Head of caudate nucleus (tissue), 42 donors: ENCODE data around the gene CYP46A1.
A peak's percentile ranks its signal among the peaks of the same experiment; 100 is the strongest.
"Not testable (repeated sequence)": the region's sequence is repeated elsewhere in the genome, so short reads cannot be mapped to it uniquely, and the experiment has no call there.

Experiments
- DNase-seq, 42 donors: peaks; one replicate each; pipeline versions ENCODE4 v3.0.0 to v3.0.0-alpha.2; 2020 to 2021; ENCODE audit warnings: mixed read lengths in 7 of 42
- intact Hi-C: fragments of 100-400 bp; cut with DNase I; formaldehyde crosslinking; loops from one replicate; pipeline ENCODE4 v1.15.0; 2022

CYP46A1 gene

DNA sequence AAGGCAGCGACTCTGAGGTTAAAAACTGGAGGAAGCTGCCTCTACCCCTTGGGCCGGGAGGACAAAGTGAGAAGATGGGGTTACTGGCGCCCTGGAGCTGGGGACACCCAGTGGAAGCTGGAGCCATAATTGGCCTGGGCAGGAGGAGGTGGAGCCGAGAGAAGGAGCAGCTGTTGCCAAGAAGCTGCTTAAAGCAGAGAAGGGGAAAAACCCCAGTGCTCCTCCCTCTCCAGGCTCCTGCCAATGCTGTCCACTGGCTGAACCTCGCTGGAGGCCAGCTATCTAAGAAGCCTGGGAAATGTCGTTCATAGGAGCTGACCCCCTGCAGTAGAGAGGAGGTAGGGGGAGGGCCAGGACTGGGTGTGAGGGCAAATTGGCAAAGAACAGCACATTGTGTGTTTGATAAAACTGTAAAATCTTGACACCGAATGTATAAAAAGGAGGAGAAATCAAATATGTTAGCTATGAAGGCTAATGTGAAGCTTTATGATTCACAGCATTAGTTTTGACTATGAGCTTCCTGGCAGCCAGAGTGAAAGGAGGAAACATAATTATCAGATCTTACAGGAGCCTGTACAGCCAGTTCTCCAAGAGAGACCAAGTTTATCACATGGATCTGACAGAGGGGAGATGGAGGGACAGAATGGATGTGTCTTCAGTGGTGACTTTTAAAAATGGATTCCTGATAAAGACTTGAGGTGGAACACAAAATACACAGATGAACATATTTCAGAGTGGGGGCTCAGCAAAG lies 29.7 kb upstream of the CYP46A1 start:
- intact Hi-C loops: no loop called here
- DNase-seq: peak in 23 of 42 donors; percentile 18 to 72 (median 47)

- intact Hi-C loops: no loop called here
- no peak for DNase-seq
These were observed 28.6 kb upstream of the CYP46A1 start for GRCh38 chr14:99655521-99655920.

DNA sequence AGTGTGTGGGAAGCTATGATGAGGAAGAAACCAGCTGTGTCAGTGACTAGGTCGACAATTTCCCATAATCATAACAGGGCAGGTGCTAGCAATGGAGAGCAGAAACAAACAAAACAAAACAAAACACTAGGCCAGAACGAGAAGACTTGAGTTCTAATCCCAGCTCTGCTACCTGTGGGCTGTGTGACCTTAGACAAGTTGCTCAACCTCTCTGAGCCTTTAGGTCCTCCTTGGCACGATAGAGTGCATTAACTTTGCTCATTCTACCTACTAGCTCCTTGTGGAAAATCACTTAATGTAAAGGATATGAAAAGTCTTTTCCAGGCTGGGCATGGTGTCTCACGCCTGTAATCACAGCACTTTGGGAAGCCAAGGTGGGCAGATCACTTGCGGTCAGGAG lies 27.9 kb upstream of the CYP46A1 start:
- intact Hi-C loops: no loop called here
- DNase-seq: no peak

GRCh38 chr14:99657645-99658155 lies 26.4 kb upstream of the CYP46A1 start:
- intact Hi-C loops: no loop called here
- DNase-seq: no peak

DNA sequence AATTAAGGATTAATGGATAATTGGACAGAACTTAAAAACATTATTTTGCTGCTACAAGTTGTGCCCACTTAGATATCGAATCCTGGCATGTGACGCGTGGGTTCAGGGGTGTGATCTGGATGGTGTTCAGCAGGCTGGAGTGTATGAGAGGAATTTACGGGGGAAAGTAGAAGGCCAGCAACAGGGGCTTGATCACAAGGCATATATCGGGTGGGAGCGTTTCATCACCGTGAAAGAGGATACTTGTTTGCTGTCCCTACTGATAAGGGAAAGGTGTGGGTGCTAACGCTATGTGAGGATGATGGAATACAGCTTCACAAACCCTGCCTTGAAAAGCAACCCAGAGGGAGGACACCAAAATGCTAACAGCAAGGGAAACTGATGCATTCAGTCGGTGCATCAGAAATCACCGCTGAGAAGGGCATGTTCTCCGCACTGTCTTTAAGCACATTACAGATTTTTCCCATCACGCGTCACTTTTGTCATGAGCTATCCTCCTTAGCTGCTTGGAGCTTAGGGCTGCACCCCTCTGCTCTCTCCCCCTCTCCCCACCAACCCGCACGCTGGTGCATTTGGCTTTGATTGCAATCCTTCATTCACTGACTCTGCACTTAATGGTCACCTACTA lies 25.8 kb upstream of the CYP46A1 start:
- intact Hi-C loops: no loop called here
- no peak for DNase-seq

DNA sequence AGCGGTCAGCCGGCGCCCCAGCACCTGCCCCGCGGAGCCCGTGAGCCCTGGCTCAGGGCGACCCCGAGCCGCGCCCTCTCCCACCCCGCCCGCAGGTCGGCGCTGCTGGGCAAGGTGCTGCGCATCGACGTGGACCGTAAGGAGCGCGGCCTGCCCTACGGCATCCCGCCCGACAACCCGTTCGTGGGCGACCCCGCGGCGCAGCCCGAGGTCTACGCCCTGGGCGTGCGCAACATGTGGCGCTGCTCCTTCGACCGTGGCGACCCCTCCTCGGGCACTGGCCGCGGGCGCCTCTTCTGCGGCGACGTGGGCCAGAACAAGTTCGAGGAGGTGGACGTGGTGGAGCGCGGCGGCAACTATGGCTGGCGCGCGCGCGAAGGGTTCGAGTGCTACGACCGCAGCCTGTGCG lies 24.8 kb upstream of the CYP46A1 start:
- intact Hi-C loops: no loop called here
- no peak for DNase-seq

- peak in 3 of 42 donors; percentile 22 to 51 (median 34) for DNase-seq
- intact Hi-C loops: no loop called here
These were observed 24.0 kb upstream of the CYP46A1 start for GRCh38 chr14:99660006-99660566.

- intact Hi-C loops: no loop called here
- no peak for DNase-seq
These were observed 23.3 kb upstream of the CYP46A1 start for GRCh38 chr14:99660794-99661193.

- not testable (repeated sequence) for DNase-seq
These were observed 22.9 kb upstream of the CYP46A1 start for GRCh38 chr14:99661206-99661605.

GRCh38 chr14:99662846-99663245 lies 21.3 kb upstream of the CYP46A1 start:
- intact Hi-C loops: no loop called here
- DNase-seq: no peak

More at GRCh38 chr14:99661206-99661605, 22.9 kb upstream of the CYP46A1 start:
- intact Hi-C loops: not testable (repeated sequence)

DNA sequence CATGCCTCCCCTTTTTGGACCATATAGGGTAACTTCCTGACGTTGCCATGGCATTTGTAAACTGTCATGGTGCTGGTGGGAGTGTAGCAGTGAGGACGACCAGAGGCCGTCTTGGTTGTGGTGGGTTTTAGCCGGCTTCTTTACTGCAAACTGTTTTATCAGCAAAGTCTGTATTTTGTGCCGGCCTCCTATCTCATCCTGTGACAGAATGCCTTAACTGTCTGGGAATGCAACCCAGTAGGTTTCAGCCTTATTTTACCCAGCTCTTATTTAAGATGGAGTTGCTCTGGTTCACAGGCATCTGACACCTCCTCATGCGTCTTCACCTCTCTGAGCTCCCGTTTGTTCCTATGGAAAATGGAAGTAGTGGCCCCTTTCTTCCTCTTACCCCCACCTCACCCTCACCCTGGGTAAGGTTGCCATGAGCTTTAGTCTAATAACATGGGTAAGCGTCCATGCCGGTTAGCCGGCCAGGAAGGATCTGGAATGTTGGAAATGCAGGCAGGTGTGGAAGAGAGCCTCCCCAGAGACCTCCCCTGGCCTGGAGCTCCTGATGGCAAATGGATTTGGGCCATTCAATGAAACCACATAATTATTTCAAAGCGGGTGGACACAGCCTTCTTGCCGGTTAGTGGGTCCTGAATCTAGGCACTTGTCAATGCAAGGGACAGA lies 20.6 kb upstream of the CYP46A1 start:
- intact Hi-C loops: no loop called here
- DNase-seq: no peak

GRCh38 chr14:99664058-99664936 lies 19.8 kb upstream of the CYP46A1 start:
- peak in 15 of 42 donors; percentile 23 to 64 (median 52) for DNase-seq
- intact Hi-C loops: no loop called here

DNA sequence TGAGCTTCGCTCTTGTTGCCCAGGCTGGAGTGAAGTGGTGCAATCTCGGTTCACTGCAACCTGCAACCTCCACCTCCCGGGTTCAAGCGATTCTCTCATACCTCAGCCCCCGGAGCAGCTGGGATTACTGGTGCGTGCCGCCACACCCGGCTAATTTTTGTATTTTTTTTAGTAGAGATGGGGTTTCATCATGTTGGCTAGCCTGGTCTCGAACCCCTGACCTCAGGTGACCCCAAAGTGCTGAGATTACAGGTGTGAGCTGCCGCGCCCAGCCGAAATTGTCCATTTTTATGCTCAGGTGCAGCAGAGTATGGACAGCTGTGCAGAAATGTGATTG lies 19.2 kb upstream of the CYP46A1 start:
- intact Hi-C loops: no loop called here
- no peak for DNase-seq

DNA sequence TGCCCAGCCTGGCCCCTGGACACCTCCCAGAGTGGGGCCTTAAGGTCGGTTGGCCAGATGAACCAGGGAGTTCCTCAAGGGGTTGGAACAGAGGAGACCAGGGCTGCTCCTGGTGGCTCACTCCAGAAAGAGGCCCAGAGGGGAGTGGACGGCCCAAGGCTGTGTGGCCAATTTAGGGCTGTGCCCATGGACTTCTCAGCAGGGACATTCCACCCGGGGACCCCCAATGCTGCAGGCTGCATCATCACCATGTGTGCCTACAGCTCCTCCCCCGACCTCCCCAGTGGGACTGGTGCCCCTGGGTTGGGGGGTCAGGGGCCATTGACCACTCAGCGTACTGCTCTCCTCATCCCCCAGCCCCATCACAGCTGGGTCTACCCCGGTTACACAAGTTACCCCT lies 17.6 kb upstream of the CYP46A1 start:
- intact Hi-C loops: no loop called here
- DNase-seq: no peak

- intact Hi-C loops: no loop called here
These were observed 17.1 kb upstream of the CYP46A1 start for GRCh38 chr14:99667045-99667444.

DNA sequence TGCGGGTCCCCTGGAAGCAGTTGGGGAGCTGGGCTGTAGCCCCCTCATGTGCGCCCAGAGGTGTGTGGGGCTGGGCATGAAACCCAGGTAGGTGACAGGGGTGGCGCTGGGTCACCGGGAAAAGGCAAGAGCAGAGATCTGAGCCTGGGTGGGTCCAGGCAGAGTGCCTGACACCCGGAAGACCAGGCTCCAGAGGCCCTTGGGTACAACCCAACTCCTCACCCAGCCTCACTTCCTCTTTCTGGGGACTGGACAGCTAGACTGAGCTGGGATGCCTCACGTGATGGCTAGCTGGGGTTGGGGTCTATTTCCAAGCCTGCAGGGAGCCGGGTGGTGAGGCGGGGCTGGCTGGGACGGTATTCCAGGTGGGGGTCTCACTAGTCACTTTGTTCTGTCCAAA lies 16.3 kb upstream of the CYP46A1 start:
- intact Hi-C loops: no loop called here

More at GRCh38 chr14:99667045-99667444, 17.1 kb upstream of the CYP46A1 start:
- DNase-seq: no peak

DNA sequence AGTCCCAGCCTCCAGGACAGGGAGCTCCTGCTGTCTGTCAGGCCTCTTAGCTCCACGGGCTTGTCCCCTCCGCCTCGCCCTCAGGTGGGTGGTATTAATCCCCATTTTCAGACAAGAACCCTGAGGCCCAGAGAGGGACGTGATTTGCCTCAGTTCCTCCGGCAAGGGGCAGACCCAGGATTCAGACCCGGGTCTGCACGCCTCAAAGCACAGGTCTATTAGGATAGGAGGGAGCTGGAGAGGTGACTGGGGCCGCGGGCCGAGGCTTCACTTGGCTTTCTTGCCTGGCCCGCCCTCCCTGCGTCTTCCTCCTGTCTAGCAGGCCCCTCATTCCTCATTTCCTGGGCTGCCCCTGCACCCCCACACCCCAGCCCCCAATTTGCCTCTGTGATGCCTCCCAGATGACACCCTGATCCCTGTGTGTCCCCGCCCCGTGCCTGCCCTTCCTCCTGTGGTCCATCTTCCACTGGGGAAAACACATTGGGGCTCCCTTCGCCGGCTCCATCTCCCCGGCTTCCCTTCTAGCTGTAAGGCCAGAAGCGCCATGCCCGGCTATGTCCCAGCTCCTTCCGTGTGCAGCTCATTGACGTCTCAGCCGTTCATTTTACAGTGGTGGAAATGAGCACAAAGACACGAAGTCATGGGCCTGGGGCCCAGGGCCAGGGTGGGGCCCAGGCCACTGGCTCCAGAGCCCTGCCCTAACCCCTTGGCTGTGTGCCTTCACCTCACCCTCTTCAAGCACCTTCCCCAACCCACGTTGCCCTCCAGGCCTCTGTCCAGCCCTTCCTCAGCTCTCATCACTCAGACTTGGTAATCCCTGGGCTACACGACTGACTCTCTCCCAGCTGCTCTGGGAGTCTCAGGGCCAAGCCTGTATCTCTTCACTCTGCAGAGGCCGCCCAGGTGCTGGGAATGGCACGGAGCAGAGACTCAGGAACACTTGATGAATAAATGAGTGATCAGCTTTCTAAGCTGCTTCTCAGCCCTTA lies 15.5 kb upstream of the CYP46A1 start:
- DNase-seq: no peak
- intact Hi-C loops: no loop called here

More for the DNA sequence above, 16.3 kb upstream of the CYP46A1 start:
- no peak for DNase-seq
